Measurements from ENCODE around the gene STK31. TPM values are rescaled to one million over a fixed set of nuclear protein-coding genes. Genes with fewer than 3 reads are reported as not detected.
A peak's percentile ranks its signal among the peaks of the same experiment; 100 is the strongest.
"Not testable (repeated sequence)": the region's sequence is repeated elsewhere in the genome, so short reads cannot be mapped to it uniquely, and the experiment has no call there.

The STK31 gene
- total RNA-seq, 1 donor from 2014 or later = 1.7 TPM

DNA sequence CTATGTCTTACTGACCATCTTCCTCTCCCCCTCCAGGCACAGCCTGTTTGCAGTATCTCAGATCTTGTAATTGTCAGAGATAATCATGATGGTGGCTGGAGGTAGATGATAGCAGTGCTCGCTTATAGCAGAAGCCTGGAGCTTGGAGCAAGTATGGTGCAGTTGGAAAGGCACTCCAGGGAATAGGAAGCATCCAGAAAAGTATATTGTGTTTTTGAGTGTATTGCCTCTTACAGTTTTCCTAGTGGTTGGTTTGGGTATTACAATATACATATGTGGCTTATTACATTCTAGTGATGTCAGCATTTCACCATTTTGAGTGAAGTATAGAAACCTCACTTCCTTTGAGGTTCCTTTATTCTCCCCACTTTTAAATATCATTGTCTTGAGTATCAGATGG lies 101.5 kb downstream of the STK31 start:
- Mint-ChIP-seq H3K4me1 (ENCODE audit: low read depth, unreplicated experiment) (no peaks in the 10 kb centered on the region), H3K27ac (ENCODE audit: unreplicated experiment) (no peak overlapping the region)
- DNase-seq = no peak

DNA sequence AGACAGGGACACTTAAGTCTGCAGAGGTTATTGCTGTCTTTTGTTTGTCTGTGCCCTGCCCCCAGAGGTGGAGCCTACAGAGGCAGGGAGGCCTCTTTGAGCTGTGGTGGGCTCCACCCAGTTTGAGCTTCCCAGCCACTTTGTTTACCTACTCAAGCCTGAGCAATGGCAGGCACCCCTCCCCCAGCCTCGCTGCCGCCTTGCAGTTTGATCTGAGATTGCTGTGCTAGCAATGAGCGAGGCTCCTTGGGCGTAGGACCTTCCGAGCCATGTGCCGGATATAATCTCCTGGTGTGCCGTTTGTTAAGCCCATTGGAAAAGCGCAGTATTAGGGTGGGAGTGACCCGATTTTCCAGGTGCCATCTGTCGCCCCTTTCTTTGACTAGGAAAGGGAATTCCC lies 118.1 kb downstream of the STK31 start:
- not testable (repeated sequence) for H3K27me3 Mint-ChIP-seq (ENCODE audit: unreplicated experiment); DNase-seq; H3K4me3 Mint-ChIP-seq (ENCODE audit: unreplicated experiment); H3K27ac Mint-ChIP-seq (ENCODE audit: unreplicated experiment); H3K4me1 Mint-ChIP-seq (ENCODE audit: low read depth, unreplicated experiment)
- H3K9me3 Mint-ChIP-seq (ENCODE audit: unreplicated experiment) = peaks cover 13% of the 10 kb centered on the region
- peaks cover 18% of the 10 kb centered on the region for H3K36me3 Mint-ChIP-seq (ENCODE audit: unreplicated experiment)

More for the DNA sequence above, 101.5 kb downstream of the STK31 start:
- H3K27me3 Mint-ChIP-seq (ENCODE audit: unreplicated experiment) = no peaks in the 10 kb centered on the region
- peaks cover 1% of the 10 kb centered on the region for H3K9me3 Mint-ChIP-seq (ENCODE audit: unreplicated experiment)
- H3K4me3 Mint-ChIP-seq (ENCODE audit: unreplicated experiment) = no peak overlapping the region
- peaks cover 6% of the 10 kb centered on the region for H3K36me3 Mint-ChIP-seq (ENCODE audit: unreplicated experiment)
- peak; percentile 85 for TF ChIP-seq CTCF (IDR thresholded peaks at IDR 0.05; ENCODE audit: partially characterized antibody, unreplicated experiment)

DNA sequence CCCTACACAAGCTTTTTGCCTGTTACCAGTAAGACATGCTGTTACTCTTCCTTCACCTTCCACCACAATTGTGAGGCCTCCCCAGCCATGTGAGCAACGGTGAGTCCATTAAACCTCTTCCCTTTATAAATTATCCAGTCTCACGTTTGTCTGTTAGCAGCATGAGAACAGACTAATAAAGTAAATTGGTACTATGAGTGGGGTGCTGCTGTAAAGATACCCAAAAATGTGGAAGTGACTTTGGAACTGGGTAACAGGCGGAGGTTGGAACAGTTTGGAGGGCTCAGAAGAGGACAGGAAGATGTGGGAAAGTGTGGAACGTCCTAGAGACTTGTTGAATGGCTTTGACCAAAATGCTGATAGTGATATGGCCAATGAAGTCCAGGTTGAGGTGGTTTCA lies 122.7 kb downstream of the STK31 start:
- peaks cover 20% of the 10 kb centered on the region for H3K36me3 Mint-ChIP-seq (ENCODE audit: unreplicated experiment)
- not testable (repeated sequence) for DNase-seq; H3K4me3 Mint-ChIP-seq (ENCODE audit: unreplicated experiment); H3K27me3 Mint-ChIP-seq (ENCODE audit: unreplicated experiment); H3K27ac Mint-ChIP-seq (ENCODE audit: unreplicated experiment); H3K4me1 Mint-ChIP-seq (ENCODE audit: low read depth, unreplicated experiment); H3K9me3 Mint-ChIP-seq (ENCODE audit: unreplicated experiment)

- Mint-ChIP-seq H3K27ac (ENCODE audit: unreplicated experiment) (no peak overlapping the region), H3K4me3 (ENCODE audit: unreplicated experiment) (no peak overlapping the region), H3K4me1 (ENCODE audit: low read depth, unreplicated experiment) (no peaks in the 10 kb centered on the region), H3K36me3 (ENCODE audit: unreplicated experiment) (peaks cover 20% of the 10 kb centered on the region), H3K27me3 (ENCODE audit: unreplicated experiment) (peaks cover 2% of the 10 kb centered on the region), H3K9me3 (ENCODE audit: unreplicated experiment) (peaks cover 10% of the 10 kb centered on the region)
- no peak for DNase-seq
- TF ChIP-seq CTCF (IDR thresholded peaks at IDR 0.05; ENCODE audit: partially characterized antibody, unreplicated experiment) = no peak
These were observed 123.4 kb downstream of the STK31 start for GRCh38 chr7:23833405-23833804.

- not testable (repeated sequence) for DNase-seq; H3K27ac Mint-ChIP-seq (ENCODE audit: unreplicated experiment); H3K4me3 Mint-ChIP-seq (ENCODE audit: unreplicated experiment); H3K4me1 Mint-ChIP-seq (ENCODE audit: low read depth, unreplicated experiment); H3K27me3 Mint-ChIP-seq (ENCODE audit: unreplicated experiment)
- Mint-ChIP-seq H3K9me3 (ENCODE audit: unreplicated experiment) (peaks cover 15% of the 10 kb centered on the region), H3K36me3 (ENCODE audit: unreplicated experiment) (peaks cover 22% of the 10 kb centered on the region)
These were observed 134.8 kb downstream of the STK31 start for GRCh38 chr7:23844837-23845236.

- Mint-ChIP-seq H3K9me3 (ENCODE audit: unreplicated experiment) (peaks cover 2% of the 10 kb centered on the region), H3K4me3 (ENCODE audit: unreplicated experiment) (no peak overlapping the region), H3K27me3 (ENCODE audit: unreplicated experiment) (peaks cover 1% of the 10 kb centered on the region), H3K27ac (ENCODE audit: unreplicated experiment) (no peak overlapping the region), H3K36me3 (ENCODE audit: unreplicated experiment) (peaks cover 8% of the 10 kb centered on the region), H3K4me1 (ENCODE audit: low read depth, unreplicated experiment) (no peaks in the 10 kb centered on the region)
- DNase-seq = no peak
- TF ChIP-seq CTCF (IDR thresholded peaks at IDR 0.05; ENCODE audit: partially characterized antibody, unreplicated experiment) = no peak
These were observed 142.1 kb downstream of the STK31 start for GRCh38 chr7:23852135-23852534.

GRCh38 chr7:23852988-23853387 lies 143.0 kb downstream of the STK31 start:
- TF ChIP-seq CTCF (IDR thresholded peaks at IDR 0.05; ENCODE audit: partially characterized antibody, unreplicated experiment) = no peak
- Mint-ChIP-seq H3K4me1 (ENCODE audit: low read depth, unreplicated experiment) (no peaks in the 10 kb centered on the region), H3K27ac (ENCODE audit: unreplicated experiment) (no peak overlapping the region), H3K36me3 (ENCODE audit: unreplicated experiment) (peaks cover 8% of the 10 kb centered on the region), H3K9me3 (ENCODE audit: unreplicated experiment) (peaks cover 1% of the 10 kb centered on the region), H3K27me3 (ENCODE audit: unreplicated experiment) (no peaks in the 10 kb centered on the region), H3K4me3 (ENCODE audit: unreplicated experiment) (no peak overlapping the region)
- no peak for DNase-seq

All from glutamatergic neuron (in vitro differentiated cells).